HepG2 (cell line): ENCODE data around the gene CSNK2B. TPM values are rescaled to one million over a fixed set of nuclear protein-coding genes. Genes with fewer than 3 reads are reported as not detected.
A peak's percentile ranks its signal among the peaks of the same experiment; 100 is the strongest.

Experiments
- CEBPG ChIP-seq: IDR thresholded peaks from 2 replicates; pipeline ENCODE4 v1.6.1; 2016
- FOXK2 ChIP-seq: fragments of 450-650 bp; IDR thresholded peaks from 2 replicates; pipeline ENCODE4 v1.6.1; 2016
- HOXA3 ChIP-seq: sonication (generic); formaldehyde crosslinking; IDR thresholded peaks from 2 replicates; pipeline ENCODE4 v1.5.0; 2020; ENCODE audit warnings: missing genetic modification reagents
- IKZF4 ChIP-seq: sonication (generic); formaldehyde crosslinking; IDR thresholded peaks from 2 replicates; pipeline ENCODE4 v1.5.1; 2020; ENCODE audit warnings: borderline replicate concordance, mild to moderate bottlenecking, low read depth, missing genetic modification reagents; ENCODE audit errors: not compliant biosample characterization
- KLF9 ChIP-seq: IDR thresholded peaks from 2 replicates; pipeline ENCODE4 v1.6.1; 2016; ENCODE audit warnings: low read depth
- MIXL1 ChIP-seq: IDR thresholded peaks from 2 replicates; pipeline ENCODE4 v1.6.1; 2016
- NFRKB ChIP-seq: fragments of 450-650 bp; IDR thresholded peaks from 2 replicates; pipeline ENCODE4 v1.6.1; 2017
- SNAPC2 ChIP-seq: sonication (generic); formaldehyde crosslinking; IDR thresholded peaks from 2 replicates; pipeline ENCODE4 v1.8.1; 2022; ENCODE audit warnings: mild to moderate bottlenecking, missing genetic modification reagents
- SRSF4 ChIP-seq: fragments of 200-400 bp; formaldehyde crosslinking; IDR thresholded peaks from one replicate; pipeline ENCODE4 v1.6.1; 2018; ENCODE audit warnings: mild to moderate bottlenecking, low read depth, low read length, moderate library complexity; ENCODE audit not compliant: poor library complexity, severe bottlenecking
- TBL1XR1 ChIP-seq: fragments of 150-350 bp; IDR thresholded peaks from 2 replicates; pipeline ENCODE4 v1.6.1; 2014; ENCODE audit warnings: borderline replicate concordance, low read length; ENCODE audit not compliant: partially characterized antibody
- TEAD3 ChIP-seq: optimal IDR thresholded peaks from 2 replicates; pipeline ENCODE3; 2016; ENCODE audit warnings: borderline replicate concordance
- ZBTB21 ChIP-seq: sonication (generic); formaldehyde crosslinking; IDR thresholded peaks from 2 replicates; pipeline ENCODE4 v1.4.0; 2020; ENCODE audit warnings: missing genetic modification reagents
- ZIK1 ChIP-seq: sonication (generic); formaldehyde crosslinking; IDR thresholded peaks from 2 replicates; pipeline ENCODE4 v1.5.0; 2020; ENCODE audit warnings: mild to moderate bottlenecking, low read depth, missing genetic modification reagents, borderline replicate concordance
- ZNF329 ChIP-seq: sonication (generic); formaldehyde crosslinking; IDR thresholded peaks from 2 replicates; pipeline ENCODE4 v1.9.0; 2021; ENCODE audit warnings: low read depth, mild to moderate bottlenecking, missing genetic modification reagents
- ZNF382 ChIP-seq: sonication (generic); formaldehyde crosslinking; IDR thresholded peaks from 2 replicates; pipeline ENCODE4 v1.5.0; 2020; ENCODE audit warnings: missing genetic modification reagents, mild to moderate bottlenecking, borderline replicate concordance
- ZNF589 ChIP-seq: sonication (generic); formaldehyde crosslinking; conservative IDR thresholded peaks from 2 replicates; pipeline ENCODE4 v1.8.0; 2022; ENCODE audit warnings: mild to moderate bottlenecking, moderate library complexity, missing genetic modification reagents
- ZNF737 ChIP-seq: sonication (generic); formaldehyde crosslinking; IDR thresholded peaks from 2 replicates; pipeline ENCODE4 v1.5.0; 2020; ENCODE audit warnings: missing genetic modification reagents, mild to moderate bottlenecking, borderline replicate concordance
- polyA plus RNA-seq, 8 experiments: library from polyadenylated mRNA; depleted of rRNA in 3 of 8; stranded (reverse) in 7 of 8; unstranded in 1 of 8; fragments of >200 nt; fragmentation: Illumina TruSeq in 4 of 8; extraction: Trizol in 4 of 8; gene quantifications; 2 replicates each; pipeline versions ENCODE4 v1.2.1 to v1.2.3, GENCODE V29; 2011 to 2016; ENCODE audit warnings: low read depth in 4 of 8, missing spikeins in 1 of 8, mixed read lengths in 1 of 8; ENCODE audit not compliant: insufficient read depth in 1 of 8
- total RNA-seq, 5 experiments: library from RNA; depleted of rRNA; stranded (reverse); fragments of >200 nt; fragmentation: Illumina TruSeq; extraction: Trizol; gene quantifications; 2 replicates each; pipeline ENCODE4 v1.2.3, GENCODE V29; 2016; ENCODE audit warnings: low read depth in 1 of 5
- TF ChIP-seq, protein P1 (sequence below): sonication (generic); formaldehyde crosslinking; conservative IDR thresholded peaks from 2 replicates; pipeline ENCODE4 v1.8.0; 2022; ENCODE audit warnings: missing genetic modification reagents
- TF ChIP-seq, protein P2 (sequence below): sonication (generic); formaldehyde crosslinking; IDR thresholded peaks from 2 replicates; pipeline ENCODE4 v1.5.1; 2020; ENCODE audit warnings: missing genetic modification reagents, mild to moderate bottlenecking, borderline replicate concordance
- TF ChIP-seq, protein P3 (sequence below): sonication (generic); formaldehyde crosslinking; IDR thresholded peaks from 2 replicates; pipeline ENCODE4 v1.8.1; 2023; ENCODE audit warnings: mild to moderate bottlenecking, inconsistent platforms, moderate library complexity, missing genetic modification reagents, borderline replicate concordance
- TF ChIP-seq, protein P4 (sequence below): sonication (generic); formaldehyde crosslinking; IDR thresholded peaks from 2 replicates; pipeline ENCODE4; 2020; ENCODE audit warnings: missing genetic modification reagents, mild to moderate bottlenecking, borderline replicate concordance

CSNK2B gene
- total and polyA plus RNA-seq, 2 of the 13 experiments (the other 11 are each of a cell fraction or from before 2014, with no cell fraction given) = 111 to 296 TPM

DNA sequence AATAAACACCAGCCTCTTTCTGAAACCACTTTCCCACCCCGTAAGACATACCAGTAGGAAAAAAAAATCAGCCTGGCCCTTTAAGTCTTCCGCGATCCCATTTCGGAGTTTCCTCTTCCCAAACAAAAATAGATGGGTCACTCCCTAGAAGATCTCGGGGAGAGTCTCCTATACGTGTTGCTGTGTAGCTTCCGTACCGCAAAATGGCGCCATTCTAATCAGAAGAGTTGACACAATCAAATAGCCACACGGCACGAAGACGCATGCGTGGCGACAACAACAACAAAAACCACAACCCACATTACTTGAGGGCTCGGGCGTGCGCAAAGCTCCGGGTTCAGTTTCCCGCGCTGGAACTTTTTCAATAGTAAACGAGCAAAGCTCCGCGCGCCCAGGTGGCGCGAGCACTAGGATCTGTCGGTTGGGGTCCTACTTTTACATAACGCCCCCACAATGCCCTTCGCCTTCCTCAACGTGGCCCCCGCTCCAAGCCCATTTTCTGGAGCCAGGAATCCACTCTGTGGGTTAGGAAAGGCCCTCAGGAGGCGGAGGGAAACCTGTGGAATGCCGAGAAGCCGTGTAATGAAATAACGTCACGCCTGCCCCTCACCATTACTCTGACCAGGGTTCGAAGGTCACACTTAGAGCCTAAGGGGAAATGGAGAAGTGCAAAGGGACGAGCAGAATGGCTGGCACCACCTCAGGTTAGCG is 935 bp upstream of the CSNK2B start, which contains the start of gene GPANK1 (continued):
- TF ChIP-seq, protein P1, sequence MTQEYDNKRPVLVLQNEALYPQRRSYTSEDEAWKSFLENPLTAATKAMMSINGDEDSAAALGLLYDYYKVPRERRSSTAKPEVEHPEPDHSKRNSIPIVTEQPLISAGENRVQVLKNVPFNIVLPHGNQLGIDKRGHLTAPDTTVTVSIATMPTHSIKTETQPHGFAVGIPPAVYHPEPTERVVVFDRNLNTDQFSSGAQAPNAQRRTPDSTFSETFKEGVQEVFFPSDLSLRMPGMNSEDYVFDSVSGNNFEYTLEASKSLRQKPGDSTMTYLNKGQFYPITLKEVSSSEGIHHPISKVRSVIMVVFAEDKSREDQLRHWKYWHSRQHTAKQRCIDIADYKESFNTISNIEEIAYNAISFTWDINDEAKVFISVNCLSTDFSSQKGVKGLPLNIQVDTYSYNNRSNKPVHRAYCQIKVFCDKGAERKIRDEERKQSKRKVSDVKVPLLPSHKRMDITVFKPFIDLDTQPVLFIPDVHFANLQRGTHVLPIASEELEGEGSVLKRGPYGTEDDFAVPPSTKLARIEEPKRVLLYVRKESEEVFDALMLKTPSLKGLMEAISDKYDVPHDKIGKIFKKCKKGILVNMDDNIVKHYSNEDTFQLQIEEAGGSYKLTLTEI (CRISPR knock-in tag) = no peak
- TF ChIP-seq SNAPC2 (CRISPR knock-in tag) (no peak; the same call in none of the 2 replicates), ZBTB21 (CRISPR knock-in tag) (peak; percentile 58; the same call in 1 of the 2 replicates), SRSF4 (no peak), ZNF737 (CRISPR knock-in tag) (0 out of 2 replicates have a peak, but pooled peaks have one; percentile 24), TEAD3 (peak; percentile 50), HOXA3 (CRISPR knock-in tag) (peak; percentile 73), KLF9 (CRISPR knock-in tag) (no peak; the same call in 1 of the 2 replicates), NFRKB (no peak), ZIK1 (CRISPR knock-in tag) (peak; percentile 61; the same call in 1 of the 2 replicates), TBL1XR1 (no peak), IKZF4 (CRISPR knock-in tag) (peak; percentile 65), ZNF589 (CRISPR knock-in tag) (0 out of 2 replicates have a peak, but pooled peaks have one; percentile 34), FOXK2 (peak; percentile 85), ZNF329 (CRISPR knock-in tag) (no peak; the same call in 1 of the 2 replicates), CEBPG (CRISPR knock-in tag) (peak; percentile 50), MIXL1 (CRISPR knock-in tag) (peak; percentile 75; the same call in 1 of the 2 replicates), ZNF382 (CRISPR knock-in tag) (no peak)
- TF ChIP-seq, protein P2, sequence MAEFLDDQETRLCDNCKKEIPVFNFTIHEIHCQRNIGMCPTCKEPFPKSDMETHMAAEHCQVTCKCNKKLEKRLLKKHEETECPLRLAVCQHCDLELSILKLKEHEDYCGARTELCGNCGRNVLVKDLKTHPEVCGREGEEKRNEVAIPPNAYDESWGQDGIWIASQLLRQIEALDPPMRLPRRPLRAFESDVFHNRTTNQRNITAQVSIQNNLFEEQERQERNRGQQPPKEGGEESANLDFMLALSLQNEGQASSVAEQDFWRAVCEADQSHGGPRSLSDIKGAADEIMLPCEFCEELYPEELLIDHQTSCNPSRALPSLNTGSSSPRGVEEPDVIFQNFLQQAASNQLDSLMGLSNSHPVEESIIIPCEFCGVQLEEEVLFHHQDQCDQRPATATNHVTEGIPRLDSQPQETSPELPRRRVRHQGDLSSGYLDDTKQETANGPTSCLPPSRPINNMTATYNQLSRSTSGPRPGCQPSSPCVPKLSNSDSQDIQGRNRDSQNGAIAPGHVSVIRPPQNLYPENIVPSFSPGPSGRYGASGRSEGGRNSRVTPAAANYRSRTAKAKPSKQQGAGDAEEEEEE (CRISPR knock-in tag) = peak; percentile 77
- TF ChIP-seq, protein P3, sequence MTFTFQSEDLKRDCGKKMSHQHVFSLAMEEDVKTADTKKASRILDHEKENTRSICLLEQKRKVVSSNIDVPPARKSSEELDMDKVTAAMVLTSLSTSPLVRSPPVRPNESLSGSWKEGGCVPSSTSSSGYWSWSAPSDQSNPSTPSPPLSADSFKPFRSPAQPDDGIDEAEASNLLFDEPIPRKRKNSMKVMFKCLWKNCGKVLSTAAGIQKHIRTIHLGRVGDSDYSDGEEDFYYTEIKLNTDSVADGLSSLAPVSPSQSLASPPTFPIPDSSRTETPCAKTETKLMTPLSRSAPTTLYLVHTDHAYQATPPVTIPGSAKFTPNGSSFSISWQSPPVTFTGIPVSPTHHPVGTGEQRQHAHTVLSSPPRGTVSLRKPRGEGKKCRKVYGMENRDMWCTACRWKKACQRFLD (CRISPR knock-in tag) = peak; percentile 62; the same call in 1 of the 2 replicates
- TF ChIP-seq, protein P4, sequence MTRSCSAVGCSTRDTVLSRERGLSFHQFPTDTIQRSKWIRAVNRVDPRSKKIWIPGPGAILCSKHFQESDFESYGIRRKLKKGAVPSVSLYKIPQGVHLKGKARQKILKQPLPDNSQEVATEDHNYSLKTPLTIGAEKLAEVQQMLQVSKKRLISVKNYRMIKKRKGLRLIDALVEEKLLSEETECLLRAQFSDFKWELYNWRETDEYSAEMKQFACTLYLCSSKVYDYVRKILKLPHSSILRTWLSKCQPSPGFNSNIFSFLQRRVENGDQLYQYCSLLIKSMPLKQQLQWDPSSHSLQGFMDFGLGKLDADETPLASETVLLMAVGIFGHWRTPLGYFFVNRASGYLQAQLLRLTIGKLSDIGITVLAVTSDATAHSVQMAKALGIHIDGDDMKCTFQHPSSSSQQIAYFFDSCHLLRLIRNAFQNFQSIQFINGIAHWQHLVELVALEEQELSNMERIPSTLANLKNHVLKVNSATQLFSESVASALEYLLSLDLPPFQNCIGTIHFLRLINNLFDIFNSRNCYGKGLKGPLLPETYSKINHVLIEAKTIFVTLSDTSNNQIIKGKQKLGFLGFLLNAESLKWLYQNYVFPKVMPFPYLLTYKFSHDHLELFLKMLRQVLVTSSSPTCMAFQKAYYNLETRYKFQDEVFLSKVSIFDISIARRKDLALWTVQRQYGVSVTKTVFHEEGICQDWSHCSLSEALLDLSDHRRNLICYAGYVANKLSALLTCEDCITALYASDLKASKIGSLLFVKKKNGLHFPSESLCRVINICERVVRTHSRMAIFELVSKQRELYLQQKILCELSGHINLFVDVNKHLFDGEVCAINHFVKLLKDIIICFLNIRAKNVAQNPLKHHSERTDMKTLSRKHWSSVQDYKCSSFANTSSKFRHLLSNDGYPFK = peak; percentile 57; the same call in 1 of the 2 replicates
